Occipital lobe (tissue), 2 donors: Measurements from ENCODE around the gene MAD1L1. TPM values are rescaled to one million over a fixed set of nuclear protein-coding genes. Genes with fewer than 3 reads are reported as not detected.
"Not testable (repeated sequence)": the region's sequence is repeated elsewhere in the genome, so short reads cannot be mapped to it uniquely, and the experiment has no call there.

Source experiments
- DNase-seq: peaks from one replicate; lab custom pipeline; 2025; lab: John Stamatoyannopoulos, UW
- total RNA-seq: library from RNA; depleted of rRNA; stranded (reverse); fragments of >200 nt; gene quantifications from one replicate; pipeline ENCODE4 v1.2.3, GENCODE V29; 2014

MAD1L1 gene
- total RNA-seq, 1 donor from 2014 or later: 24.2 TPM

GRCh38 chr7:1844336-1844950 lies 388.3 kb downstream of the MAD1L1 start:
- DNase-seq: no peak

GRCh38 chr7:1843921-1844335 lies 388.8 kb downstream of the MAD1L1 start:
- DNase-seq: no peak

GRCh38 chr7:1843271-1843861 lies 389.4 kb downstream of the MAD1L1 start:
- DNase-seq: no peak

GRCh38 chr7:1842321-1843221 lies 390.2 kb downstream of the MAD1L1 start:
- no peak for DNase-seq

GRCh38 chr7:1841286-1842021 lies 391.3 kb downstream of the MAD1L1 start:
- DNase-seq: not testable (repeated sequence)

GRCh38 chr7:1840744-1841143 lies 392.0 kb downstream of the MAD1L1 start:
- not testable (repeated sequence) for DNase-seq

GRCh38 chr7:1839701-1840100 lies 393.0 kb downstream of the MAD1L1 start:
- no peak for DNase-seq

- not testable (repeated sequence) for DNase-seq
Observed at GRCh38 chr7:1838911-1839531, 393.7 kb downstream of the MAD1L1 start.

GRCh38 chr7:1838544-1838872 lies 394.2 kb downstream of the MAD1L1 start:
- DNase-seq: not testable (repeated sequence)

- DNase-seq: not testable (repeated sequence)
Observed at GRCh38 chr7:1837696-1838543, 394.8 kb downstream of the MAD1L1 start.

GRCh38 chr7:1831933-1832535 lies 400.7 kb downstream of the MAD1L1 start:
- DNase-seq: not testable (repeated sequence)

GRCh38 chr7:1831471-1831870 lies 401.3 kb downstream of the MAD1L1 start:
- DNase-seq: not testable (repeated sequence)

- not testable (repeated sequence) for DNase-seq
Observed at GRCh38 chr7:1829668-1830067, 403.1 kb downstream of the MAD1L1 start.

- no peak for DNase-seq
Observed at GRCh38 chr7:1829111-1829510, 403.6 kb downstream of the MAD1L1 start.

GRCh38 chr7:1828170-1828569 lies 404.6 kb downstream of the MAD1L1 start:
- DNase-seq: not testable (repeated sequence)

- DNase-seq: not testable (repeated sequence)
Observed at GRCh38 chr7:1827521-1827981, 405.2 kb downstream of the MAD1L1 start.

GRCh38 chr7:1826931-1827330 lies 405.8 kb downstream of the MAD1L1 start:
- DNase-seq: not testable (repeated sequence)

GRCh38 chr7:1825897-1826741 lies 406.6 kb downstream of the MAD1L1 start:
- no peak for DNase-seq

GRCh38 chr7:1825647-1825896 lies 407.2 kb downstream of the MAD1L1 start:
- DNase-seq: not testable (repeated sequence)
